ENCODE measurements around the gene CHML.

- no peak for TF ChIP-seq CTCF (IDR thresholded peaks at IDR 0.05)
- TF ChIP-seq POLR2A (IDR thresholded peaks at IDR 0.05) = no peak
- TF ChIP-seq EP300 (IDR thresholded peaks at IDR 0.05) = no peak
Measured at GRCh38 chr1:241675983-241676382, 35.8 kb upstream of the CHML start.

All from tibial nerve (tissue), 4 donors.